ENCODE measurements around the gene KANK4. TPM values are rescaled to one million over a fixed set of nuclear protein-coding genes. Genes with fewer than 3 reads are reported as not detected.

The KANK4 gene
- total and polyA plus RNA-seq, 5 donors: 0.09 to 0.39 (median 0.20) TPM; not detected in 1

GRCh38 chr1:62301726-62302390 is 17.4 kb downstream of the KANK4 start:
- Histone ChIP-seq H3K4me3 (ENCODE audit: low read length) (no peak overlapping the region), H3K27ac (ENCODE audit: low read length) (no peak overlapping the region), H3K27me3 (ENCODE audit: control insufficient read depth, insufficient read depth) (no peaks in the 10 kb centered on the region), H3K9me3 (ENCODE audit: control insufficient read depth, low read length) (no peaks in the 10 kb centered on the region), H3K4me1 (ENCODE audit: control insufficient read depth, insufficient read depth, low read length) (peaks cover 4% of the 10 kb centered on the region)
- DNase-seq (no peak), ATAC-seq (no peak)
- intact Hi-C loops (cut with DNase I): no loop called here
- 78% methylated on average over 8 of the region's 8 CpGs for WGBS

- H3K27ac ChIP-seq (ENCODE audit: low read length): no peak overlapping the region
- no peaks in the 10 kb centered on the region for H3K27me3 ChIP-seq (ENCODE audit: control insufficient read depth, insufficient read depth)
- no peak overlapping the region for H3K4me3 ChIP-seq (ENCODE audit: low read length)
- WGBS: 45% methylated on average over 8 of the region's 8 CpGs
- ATAC-seq (peak in 1 of 2 donors; percentile 67), DNase-seq (peak in 2 of 3 donors; percentile 34 to 56)
- peaks cover 4% of the 10 kb centered on the region for H3K4me1 ChIP-seq (ENCODE audit: control insufficient read depth, insufficient read depth, low read length)
- intact Hi-C loops (cut with DNase I): no loop called here
- H3K9me3 ChIP-seq (ENCODE audit: control insufficient read depth, low read length): no peaks in the 10 kb centered on the region
Observed at GRCh38 chr1:62299426-62300200, 19.6 kb downstream of the KANK4 start.

- no peak overlapping the region for H3K4me3 ChIP-seq (ENCODE audit: low read length)
- no peaks in the 10 kb centered on the region for H3K9me3 ChIP-seq (ENCODE audit: control insufficient read depth, low read length)
- WGBS: 21% methylated on average over 6 of the region's 6 CpGs
- ATAC-seq (no peak), DNase-seq (no peak)
- no peak overlapping the region for H3K27ac ChIP-seq (ENCODE audit: low read length)
- H3K27me3 ChIP-seq (ENCODE audit: control insufficient read depth, insufficient read depth): no peaks in the 10 kb centered on the region
- H3K4me1 ChIP-seq (ENCODE audit: control insufficient read depth, insufficient read depth, low read length): peaks cover 4% of the 10 kb centered on the region
- intact Hi-C loops (cut with DNase I): no loop called here
Observed at GRCh38 chr1:62295921-62296491, 23.2 kb downstream of the KANK4 start.

- no peak overlapping the region for H3K4me3 ChIP-seq (ENCODE audit: low read length)
- H3K4me1 ChIP-seq (ENCODE audit: control insufficient read depth, insufficient read depth, low read length): no peaks in the 10 kb centered on the region
- H3K9me3 ChIP-seq (ENCODE audit: control insufficient read depth, low read length): no peaks in the 10 kb centered on the region
- 58% methylated on average over 5 of the region's 5 CpGs for WGBS
- ATAC-seq (no peak), DNase-seq (no peak)
- intact Hi-C loops (cut with DNase I): no loop called here
- no peaks in the 10 kb centered on the region for H3K27me3 ChIP-seq (ENCODE audit: control insufficient read depth, insufficient read depth)
- no peak overlapping the region for H3K27ac ChIP-seq (ENCODE audit: low read length)
Observed at GRCh38 chr1:62294261-62294660, 25.0 kb downstream of the KANK4 start.

- WGBS: 78% methylated on average over 4 of the region's 4 CpGs
Observed at GRCh38 chr1:62288662-62289061, 30.6 kb downstream of the KANK4 start.

GRCh38 chr1:62288224-62288623 is 31.0 kb downstream of the KANK4 start:
- DNase-seq (no peak), ATAC-seq (no peak)
- Histone ChIP-seq H3K27me3 (ENCODE audit: control insufficient read depth, insufficient read depth) (no peaks in the 10 kb centered on the region), H3K27ac (ENCODE audit: low read length) (no peak overlapping the region), H3K4me3 (ENCODE audit: low read length) (no peak overlapping the region), H3K9me3 (ENCODE audit: control insufficient read depth, low read length) (no peaks in the 10 kb centered on the region), H3K4me1 (ENCODE audit: control insufficient read depth, insufficient read depth, low read length) (peaks cover 2% of the 10 kb centered on the region)
- intact Hi-C loops (cut with DNase I): no loop called here
- WGBS: 87% methylated on average over 2 of the region's 2 CpGs

More at GRCh38 chr1:62288662-62289061, 30.6 kb downstream of the KANK4 start:
- no peak for ATAC-seq
- intact Hi-C loops (cut with DNase I): no loop called here
- Histone ChIP-seq H3K27ac (ENCODE audit: low read length) (no peak overlapping the region), H3K4me3 (ENCODE audit: low read length) (no peak overlapping the region), H3K9me3 (ENCODE audit: control insufficient read depth, low read length) (no peaks in the 10 kb centered on the region), H3K27me3 (ENCODE audit: control insufficient read depth, insufficient read depth) (no peaks in the 10 kb centered on the region), H3K4me1 (ENCODE audit: control insufficient read depth, insufficient read depth, low read length) (peaks cover 2% of the 10 kb centered on the region)
- no peak for DNase-seq

GRCh38 chr1:62286786-62287224 is 32.4 kb downstream of the KANK4 start:
- no peaks in the 10 kb centered on the region for H3K9me3 ChIP-seq (ENCODE audit: control insufficient read depth, low read length)
- 30% methylated on average over 9 of the region's 9 CpGs for WGBS
- no peak overlapping the region for H3K27ac ChIP-seq (ENCODE audit: low read length)
- intact Hi-C loops (cut with DNase I): no loop called here
- DNase-seq: no peak
- no peak overlapping the region for H3K4me3 ChIP-seq (ENCODE audit: low read length)
- H3K27me3 ChIP-seq (ENCODE audit: control insufficient read depth, insufficient read depth): no peaks in the 10 kb centered on the region
- H3K4me1 ChIP-seq (ENCODE audit: control insufficient read depth, insufficient read depth, low read length): peaks cover 2% of the 10 kb centered on the region
- ATAC-seq: peak in 1 of 2 donors; percentile 54

- Histone ChIP-seq H3K27me3 (ENCODE audit: control insufficient read depth, insufficient read depth) (no peaks in the 10 kb centered on the region), H3K9me3 (ENCODE audit: control insufficient read depth, low read length) (no peaks in the 10 kb centered on the region), H3K27ac (ENCODE audit: low read length) (no peak overlapping the region), H3K4me1 (ENCODE audit: control insufficient read depth, insufficient read depth, low read length) (peaks cover 2% of the 10 kb centered on the region), H3K4me3 (ENCODE audit: low read length) (no peak overlapping the region)
- 28% methylated on average over 20 of the region's 20 CpGs for WGBS
- ATAC-seq: peak in 1 of 2 donors; percentile 41
- intact Hi-C loops (cut with DNase I): no loop called here
- DNase-seq: no peak
Observed at GRCh38 chr1:62285984-62286785, 33.0 kb downstream of the KANK4 start.

GRCh38 chr1:62285440-62285839 is 33.8 kb downstream of the KANK4 start:
- Histone ChIP-seq H3K4me3 (ENCODE audit: low read length) (no peak overlapping the region), H3K9me3 (ENCODE audit: control insufficient read depth, low read length) (no peaks in the 10 kb centered on the region), H3K4me1 (ENCODE audit: control insufficient read depth, insufficient read depth, low read length) (peaks cover 2% of the 10 kb centered on the region), H3K27ac (ENCODE audit: low read length) (no peak overlapping the region), H3K27me3 (ENCODE audit: control insufficient read depth, insufficient read depth) (no peaks in the 10 kb centered on the region)
- DNase-seq: no peak
- intact Hi-C loops (cut with DNase I): no loop called here
- WGBS: 39% methylated on average over 1 of the region's 1 CpG
- ATAC-seq: no peak

- no peak overlapping the region for H3K27ac ChIP-seq (ENCODE audit: low read length)
- no peaks in the 10 kb centered on the region for H3K27me3 ChIP-seq (ENCODE audit: control insufficient read depth, insufficient read depth)
- 40% methylated on average over 5 of the region's 5 CpGs for WGBS
- H3K4me3 ChIP-seq (ENCODE audit: low read length): no peak overlapping the region
- peaks cover 2% of the 10 kb centered on the region for H3K4me1 ChIP-seq (ENCODE audit: control insufficient read depth, insufficient read depth, low read length)
- intact Hi-C loops (cut with DNase I): no loop called here
- ATAC-seq: no peak
- H3K9me3 ChIP-seq (ENCODE audit: control insufficient read depth, low read length): no peaks in the 10 kb centered on the region
- no peak for DNase-seq
Observed at GRCh38 chr1:62283986-62284385, 35.2 kb downstream of the KANK4 start.
